CD4-positive, alpha-beta T cell treated with Interleukin-21 for 1 hour (primary cell): ENCODE measurements around the gene MLH3.
"Not testable (repeated sequence)": the region's sequence is repeated elsewhere in the genome, so short reads cannot be mapped to it uniquely, and the experiment has no call there.

Experiments
- DNase-seq: peaks from one replicate; pipeline ENCODE4 v3.0.0-alpha.2; 2020

The MLH3 gene

DNA sequence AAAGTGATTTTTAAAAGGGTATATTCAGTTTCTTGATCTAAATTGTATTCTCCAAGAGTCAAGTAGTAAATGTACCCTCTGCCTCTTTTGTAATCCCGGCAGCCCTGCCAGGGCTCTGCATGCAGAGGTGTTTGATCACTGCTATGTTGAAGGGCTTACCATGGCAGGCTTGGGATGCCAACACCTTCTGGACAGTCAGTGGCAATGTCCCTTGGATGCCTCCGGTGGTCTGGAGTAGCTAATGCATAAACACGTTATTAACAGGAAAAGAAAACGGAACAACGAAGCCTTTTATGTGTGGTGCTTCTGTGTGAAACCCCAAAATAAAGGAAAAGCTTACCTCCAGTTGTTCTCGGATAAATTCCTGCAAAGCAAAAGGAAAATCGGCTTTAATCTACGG is 28.6 kb downstream of the MLH3 start:
- no peak for DNase-seq

DNA sequence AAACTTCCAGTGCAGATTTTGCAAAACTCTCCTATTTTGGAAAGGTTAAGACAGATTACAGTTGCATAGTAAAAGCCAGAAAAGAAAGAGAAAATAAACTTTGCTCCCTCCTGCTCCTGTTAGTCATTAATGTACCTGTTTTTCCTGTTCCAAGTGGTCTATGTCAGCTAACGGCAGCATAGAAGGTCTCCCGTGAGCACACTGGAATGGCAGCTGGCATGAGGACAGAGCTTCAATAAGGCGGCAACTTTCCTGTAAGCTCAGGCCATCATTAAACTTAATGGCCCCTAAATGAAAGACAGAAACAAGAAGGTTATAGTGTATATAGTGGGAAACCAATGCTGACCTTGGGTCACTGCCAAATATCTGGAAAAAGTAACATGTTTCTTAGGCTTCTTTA is 32.6 kb downstream of the MLH3 start:
- no peak for DNase-seq

DNA sequence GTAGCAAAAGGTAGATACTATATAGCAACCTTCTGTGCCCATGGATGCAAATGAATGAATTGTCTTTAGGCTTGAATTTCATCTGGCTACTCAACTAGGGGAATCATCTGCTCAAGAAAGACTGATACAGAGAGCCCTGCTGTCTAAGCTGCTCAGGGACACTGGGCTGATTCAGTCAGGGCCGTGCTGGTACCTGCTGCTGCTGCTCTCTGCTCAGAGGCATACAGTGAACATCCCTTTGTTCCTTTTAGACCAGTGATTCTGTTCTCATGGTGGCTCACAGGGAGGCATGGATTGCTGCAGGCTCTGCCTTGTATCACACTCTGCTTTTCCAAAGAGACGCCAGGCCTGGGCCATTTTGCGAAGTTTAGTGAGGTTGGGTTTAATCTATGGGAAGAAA is 34.5 kb downstream of the MLH3 start:
- DNase-seq: no peak

DNA sequence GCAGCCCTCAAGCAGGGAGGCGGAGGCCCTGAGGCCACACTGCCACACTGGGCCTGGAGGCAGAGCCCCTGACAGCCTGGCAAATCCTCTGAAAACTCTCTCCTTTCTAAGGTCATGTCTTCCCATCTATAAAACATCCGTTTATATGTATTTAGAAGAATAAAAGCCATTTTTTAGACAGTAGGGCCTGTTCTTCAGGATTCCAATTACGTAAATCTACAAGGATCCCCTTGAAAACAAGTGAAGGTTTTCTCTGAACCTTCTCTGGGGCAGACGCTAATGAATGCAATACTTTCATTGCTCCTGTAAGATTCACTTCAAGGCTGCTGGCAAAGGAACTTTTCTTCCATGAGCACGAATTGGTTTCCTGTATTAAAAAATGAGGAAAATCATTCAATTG is 35.8 kb downstream of the MLH3 start:
- DNase-seq: no peak

DNA sequence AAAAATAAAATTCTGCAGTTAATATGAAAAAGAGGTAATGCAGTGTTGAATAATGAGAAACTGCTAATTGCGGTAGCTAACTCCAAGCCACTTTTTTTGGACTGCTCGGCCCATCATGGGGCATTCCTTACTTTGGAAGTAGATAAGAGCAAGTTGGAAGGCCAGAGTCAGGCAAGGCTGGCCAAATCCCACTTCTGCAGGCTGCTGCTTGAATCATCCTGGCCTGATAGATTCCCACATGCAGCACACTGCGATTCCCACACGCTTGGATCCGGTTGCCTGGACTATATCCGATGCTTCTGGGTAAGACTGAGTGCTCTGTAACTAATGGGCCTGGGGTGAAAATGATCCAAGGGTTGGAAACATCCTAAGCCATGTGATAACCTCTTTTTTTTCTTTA is 38.0 kb downstream of the MLH3 start:
- DNase-seq: no peak

DNA sequence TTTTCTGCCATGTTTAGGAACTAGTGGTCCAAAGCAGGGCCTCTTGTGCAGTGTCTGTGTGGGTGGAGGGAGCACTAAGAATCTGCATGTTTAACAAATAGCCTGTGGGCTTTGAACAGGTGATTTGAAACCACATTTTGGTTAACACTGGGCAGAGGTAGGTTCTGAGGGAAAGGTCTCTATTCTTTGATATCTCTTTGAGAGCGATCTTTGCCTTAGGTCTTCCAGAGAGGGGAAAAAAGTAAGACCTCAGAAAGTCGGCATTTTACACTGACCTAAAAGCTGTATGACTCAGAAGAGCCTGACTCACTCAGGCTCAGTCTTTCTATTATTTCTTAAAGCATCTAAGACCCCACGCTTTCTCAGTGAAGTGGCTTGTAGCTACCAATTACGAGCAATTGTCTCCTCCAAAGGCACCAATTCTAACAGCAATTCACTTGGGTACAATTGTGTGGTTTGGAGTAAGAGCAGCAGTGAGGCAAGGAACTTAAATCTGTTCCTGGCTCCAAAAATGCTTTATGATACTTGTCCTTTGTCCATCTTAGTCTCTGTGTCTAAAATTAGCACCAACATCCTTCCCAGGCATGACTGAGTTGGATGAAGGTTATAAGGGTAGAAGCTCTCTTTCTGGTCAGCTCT is 39.8 kb downstream of the MLH3 start:
- no peak for DNase-seq

DNA sequence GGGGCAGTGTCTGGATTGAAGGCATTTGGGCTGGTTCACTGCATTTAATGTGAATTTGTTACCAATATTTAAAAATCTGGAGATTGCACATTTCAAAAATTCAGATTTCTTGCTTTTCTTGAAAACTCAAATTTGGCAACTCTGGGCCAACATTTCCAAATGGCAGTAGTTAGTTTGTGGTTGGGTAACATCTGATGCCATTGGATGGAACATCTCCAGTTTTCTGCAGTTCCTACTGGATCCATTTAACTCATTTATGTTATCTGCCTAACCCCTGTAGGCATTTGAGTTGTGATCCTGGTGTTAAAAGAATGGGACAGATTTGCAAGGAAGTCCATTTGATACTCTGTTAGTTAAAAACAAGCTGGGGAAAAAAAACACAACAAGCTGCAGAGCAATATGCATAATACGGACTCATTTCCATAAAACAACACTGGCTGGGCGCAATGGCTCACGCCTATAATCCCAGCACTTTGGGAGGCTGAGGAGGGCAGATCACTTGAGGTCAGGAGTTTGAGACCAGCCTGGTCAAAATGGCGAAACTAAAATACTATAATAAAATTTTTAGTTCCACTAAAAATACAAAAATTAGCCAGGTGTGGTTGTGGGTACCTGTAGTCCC is 40.7 kb downstream of the MLH3 start:
- no peak for DNase-seq

DNA sequence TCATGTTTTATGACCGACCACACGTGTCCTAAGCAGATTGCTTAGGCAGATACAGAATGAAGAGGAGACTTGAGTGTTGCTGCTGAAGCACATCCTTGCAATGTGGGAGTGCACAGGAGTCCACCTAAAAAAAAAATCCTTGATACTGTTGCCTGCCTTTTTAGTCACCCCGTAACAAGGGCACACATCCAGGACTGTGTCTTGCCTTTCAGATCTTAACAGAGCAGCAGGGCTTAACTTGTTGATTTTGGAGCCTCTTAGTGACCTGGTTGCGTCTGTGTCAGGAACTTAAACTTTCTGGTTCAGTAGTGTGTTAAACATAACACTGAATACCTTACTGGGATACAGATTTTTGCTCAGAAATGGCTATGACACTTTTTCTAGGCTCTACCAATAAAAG is 42.1 kb downstream of the MLH3 start:
- no peak for DNase-seq

DNA sequence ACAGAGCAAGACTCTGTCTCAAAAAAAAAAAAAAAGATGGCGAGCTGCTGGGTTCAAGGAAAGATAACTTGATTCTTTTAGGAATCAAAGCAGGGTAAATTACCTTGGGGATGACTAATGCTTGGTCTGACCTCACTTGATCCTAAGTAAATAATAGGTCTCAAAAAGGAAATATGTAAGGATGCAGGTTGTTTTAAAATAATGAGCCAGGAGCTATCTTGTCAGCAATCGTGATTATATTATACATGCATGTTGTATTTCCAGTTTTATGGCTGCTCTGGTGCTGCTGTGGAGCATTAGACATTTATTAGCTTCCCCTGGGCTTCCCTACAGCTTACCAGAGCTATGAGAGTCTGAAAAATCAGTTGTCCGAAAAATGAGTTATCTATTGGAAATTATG is 45.9 kb downstream of the MLH3 start:
- no peak for DNase-seq

DNA sequence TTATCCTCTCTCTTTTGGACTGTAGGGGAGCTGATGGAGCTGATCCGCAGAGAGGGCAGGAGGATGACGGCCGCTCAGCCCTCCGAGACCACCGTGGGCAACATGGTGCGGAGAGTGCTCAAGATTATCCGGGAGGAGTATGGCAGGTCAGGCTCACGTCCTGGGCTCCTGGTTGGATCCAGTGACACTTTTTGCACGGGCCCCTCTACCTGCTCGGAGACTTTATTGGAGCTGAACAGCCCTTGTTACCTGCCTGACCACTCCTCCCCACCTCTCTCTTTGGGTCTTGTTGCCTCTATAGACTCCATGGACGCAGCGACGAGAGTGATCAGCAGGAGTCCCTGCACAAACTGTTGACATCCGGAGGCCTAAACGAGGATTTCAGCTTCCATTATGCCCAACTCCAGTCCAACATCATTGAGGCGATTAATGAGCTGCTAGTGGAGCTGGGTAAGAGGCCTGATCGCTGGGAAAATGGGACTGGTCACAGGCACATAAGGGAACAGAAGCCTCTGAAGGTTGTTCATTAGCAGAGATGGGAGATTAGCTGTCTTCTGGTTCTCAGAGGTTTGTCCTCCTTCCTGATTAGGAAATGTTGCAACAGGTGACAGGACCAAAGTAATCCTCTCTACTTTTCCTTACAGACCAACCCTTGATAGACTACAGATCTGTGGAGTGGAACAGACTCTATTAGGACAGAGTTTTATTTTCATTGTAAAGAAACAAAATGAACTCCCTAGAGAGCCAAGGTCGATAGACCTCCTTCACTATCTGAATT is 47.8 kb downstream of the MLH3 start:
- DNase-seq: no peak

DNA sequence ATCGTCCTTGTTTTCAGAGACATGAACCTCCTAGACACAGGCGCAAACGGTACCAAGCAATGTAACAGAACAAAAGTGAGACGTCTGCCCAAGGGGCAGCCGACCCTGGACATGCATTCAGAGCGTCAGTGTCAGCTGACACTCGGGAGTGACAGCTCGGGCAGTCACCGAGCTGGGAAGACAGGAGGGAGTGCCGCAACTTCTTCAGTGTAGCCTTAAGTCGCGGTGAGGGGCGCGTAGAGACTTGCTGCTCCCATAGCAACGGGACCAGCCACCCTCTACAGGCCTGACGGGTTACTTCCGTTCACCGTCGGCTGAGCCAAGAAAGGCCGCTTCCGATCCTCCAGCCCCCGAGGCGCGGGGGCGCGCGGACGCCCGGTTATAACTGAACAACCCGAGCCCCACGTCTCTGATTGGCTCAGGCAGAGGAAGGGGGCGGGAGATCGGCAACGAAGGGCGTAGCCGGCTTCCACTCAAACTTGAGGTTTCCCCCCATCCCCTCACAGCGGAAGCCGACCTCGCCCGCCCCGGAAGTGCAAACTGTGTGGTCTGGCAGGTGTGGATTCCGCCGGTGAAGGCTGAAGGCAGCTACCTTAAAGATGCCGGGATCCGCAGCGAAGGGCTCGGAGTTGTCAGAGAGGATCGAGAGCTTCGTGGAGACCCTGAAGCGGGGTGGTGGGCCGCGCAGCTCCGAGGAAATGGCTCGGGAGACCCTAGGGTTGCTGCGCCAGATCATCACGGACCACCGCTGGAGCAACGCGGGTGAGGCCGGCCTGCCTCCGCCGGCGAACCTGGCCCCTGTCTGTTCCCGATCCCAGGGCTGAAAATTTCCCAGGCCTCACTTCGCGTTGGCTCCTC is 48.6 kb downstream of the MLH3 start, which contains the start of gene EIF2B2:
EIF2B2 (plus strand) TSS at position 530 of the 858 bp plus-strand sequence; CDS start at position 600, 70 bp downstream.
- peak; percentile 99 for DNase-seq

DNA sequence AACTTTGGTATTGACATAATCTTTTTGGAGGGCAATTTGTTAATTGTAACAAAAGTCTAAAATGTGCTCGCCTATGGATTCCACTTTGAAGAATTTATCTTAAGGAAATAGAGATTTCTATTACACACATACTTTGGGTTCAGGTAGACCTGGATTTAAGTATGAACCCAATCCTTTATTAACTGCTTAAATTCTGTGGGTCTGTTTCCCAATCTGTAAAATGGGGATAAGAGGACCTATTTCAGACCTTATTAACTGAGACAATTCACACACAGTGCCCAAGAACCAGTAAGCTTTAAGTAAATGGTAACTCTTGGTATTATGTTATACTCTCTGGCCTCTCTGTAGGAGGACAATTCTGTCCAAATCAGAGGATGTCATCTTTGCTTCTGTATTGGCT is 49.4 kb downstream of the MLH3 start:
- no peak for DNase-seq

DNA sequence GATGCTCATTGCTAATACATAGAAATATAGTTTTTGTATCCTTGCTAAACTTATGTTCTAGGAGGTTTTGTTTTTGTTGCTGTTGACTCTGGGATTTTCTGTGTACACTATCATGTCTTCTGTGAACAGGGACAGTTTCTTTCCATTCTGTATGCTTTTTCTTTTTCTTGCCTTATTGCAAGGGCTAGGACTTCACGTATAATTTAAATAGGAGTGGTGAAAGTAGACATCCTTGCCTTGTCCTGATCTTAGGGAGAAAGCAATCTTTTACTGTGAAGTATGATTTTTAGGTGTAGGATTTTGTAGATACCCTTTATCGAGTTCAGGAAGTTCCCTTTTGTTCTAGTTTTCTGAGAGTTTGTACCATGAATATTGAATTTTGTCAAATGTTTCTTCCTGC is 50.0 kb downstream of the MLH3 start:
- no peak for DNase-seq

DNA sequence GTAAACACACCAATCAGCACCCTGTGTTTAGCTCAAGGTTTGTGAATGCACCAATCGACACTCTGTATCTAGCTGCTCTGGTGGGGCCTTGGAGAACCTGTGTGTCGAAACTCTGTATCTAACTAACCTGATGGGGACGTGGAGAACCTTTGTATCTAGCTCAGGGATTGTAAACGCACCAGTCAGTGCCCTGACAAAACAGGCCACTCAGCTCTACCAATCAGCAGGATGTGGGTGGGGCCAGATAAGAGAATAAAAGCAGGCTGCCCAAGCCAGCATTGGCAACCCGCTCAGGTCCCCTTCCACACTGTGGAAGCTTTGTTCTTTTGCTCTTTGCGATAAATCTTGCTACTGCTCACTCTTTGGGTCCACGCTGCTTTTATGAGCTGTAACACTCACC is 55.5 kb downstream of the MLH3 start:
- not testable (repeated sequence) for DNase-seq

DNA sequence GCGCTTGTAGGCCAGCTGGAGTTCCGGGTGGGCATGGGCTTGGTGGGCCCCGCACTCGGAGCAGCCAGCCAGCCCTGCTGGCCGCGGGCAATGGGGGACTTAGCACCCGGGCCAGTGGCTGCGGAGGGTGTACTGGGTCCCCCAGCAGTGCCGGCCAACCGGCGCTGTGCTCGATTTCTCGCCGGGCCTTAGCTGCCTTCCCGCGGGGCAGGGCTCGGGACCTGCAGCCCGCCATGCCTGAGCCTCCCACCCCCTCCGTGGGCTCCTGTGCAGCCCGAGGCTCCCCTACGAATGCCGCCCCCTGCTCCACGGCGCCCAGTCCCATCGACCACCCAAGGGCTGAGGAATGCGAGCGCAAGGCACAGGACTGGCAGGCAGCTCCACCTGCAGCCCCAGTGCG is 57.1 kb downstream of the MLH3 start:
- not testable (repeated sequence) for DNase-seq

DNA sequence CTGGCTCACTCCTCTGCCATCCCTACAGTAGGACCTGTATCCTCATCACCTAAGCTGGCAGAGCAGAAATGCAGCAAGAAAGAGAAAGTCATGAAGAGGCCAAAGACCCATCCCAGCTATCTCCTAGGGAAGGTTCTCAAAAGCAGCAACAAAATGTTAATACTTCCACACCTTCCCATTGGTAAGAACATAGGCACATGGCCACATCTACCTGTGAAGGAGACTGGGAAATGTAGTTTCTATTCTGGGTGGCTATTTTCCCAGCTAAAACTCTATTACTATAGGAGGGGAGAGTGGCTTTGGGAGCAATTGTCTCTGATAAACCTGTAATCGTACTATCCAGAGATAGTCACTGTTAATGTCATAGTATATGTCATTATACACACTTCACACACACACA is 62.3 kb downstream of the MLH3 start:
- DNase-seq: no peak

DNA sequence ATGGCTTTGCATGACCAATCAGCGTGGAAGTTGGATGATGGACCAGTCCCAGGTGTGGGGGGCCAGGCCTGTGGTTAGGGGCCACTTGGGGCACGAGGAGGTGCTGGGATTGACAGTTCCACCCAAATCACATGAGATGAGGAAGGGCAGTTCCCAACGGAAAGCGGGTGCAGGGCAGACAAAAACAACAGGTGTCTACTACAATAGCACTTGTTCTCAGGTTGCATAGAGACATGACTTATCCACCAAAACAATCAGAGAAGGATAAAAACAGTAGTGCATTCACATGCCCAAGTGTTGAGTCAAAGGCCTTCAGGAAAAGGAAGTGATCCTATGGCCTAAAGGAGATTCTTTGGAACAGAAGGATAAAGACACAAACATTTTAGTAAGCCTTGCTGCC is 63.1 kb downstream of the MLH3 start:
- no peak for DNase-seq

DNA sequence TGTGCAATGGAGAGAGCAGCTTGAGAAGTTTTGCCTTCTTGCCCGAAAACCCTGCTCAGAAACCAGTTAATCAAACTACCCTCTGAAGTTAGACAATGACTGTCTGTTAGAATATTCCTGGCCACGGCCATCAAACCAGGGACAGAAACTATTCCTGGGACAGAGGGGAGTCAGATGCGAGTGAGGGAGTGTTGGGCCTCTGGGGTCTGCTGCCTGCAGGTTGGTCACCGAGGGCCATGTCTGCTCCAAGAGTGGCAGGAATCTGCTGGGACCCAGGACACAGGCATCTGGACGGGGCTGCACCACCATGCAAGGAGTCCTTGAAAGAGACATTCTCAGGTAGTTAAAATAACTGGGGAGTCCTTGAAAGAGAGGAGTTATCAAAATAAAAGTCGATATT is 65.5 kb downstream of the MLH3 start:
- DNase-seq: no peak

DNA sequence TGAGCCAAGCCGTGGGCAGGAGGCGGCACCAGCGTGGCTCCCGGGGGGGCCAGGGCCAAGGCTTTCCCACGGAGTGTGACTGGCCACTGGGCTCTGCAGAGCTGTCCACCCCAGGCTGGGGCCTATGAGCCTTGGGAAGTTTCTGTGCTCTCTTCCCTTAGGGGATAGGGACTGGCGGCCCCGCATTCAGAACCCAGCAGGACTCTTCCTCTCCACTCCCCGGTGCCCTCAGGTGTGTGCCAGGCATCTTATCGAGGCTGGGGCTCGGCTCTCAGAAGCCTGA is 66.3 kb downstream of the MLH3 start:
- DNase-seq: no peak

DNA sequence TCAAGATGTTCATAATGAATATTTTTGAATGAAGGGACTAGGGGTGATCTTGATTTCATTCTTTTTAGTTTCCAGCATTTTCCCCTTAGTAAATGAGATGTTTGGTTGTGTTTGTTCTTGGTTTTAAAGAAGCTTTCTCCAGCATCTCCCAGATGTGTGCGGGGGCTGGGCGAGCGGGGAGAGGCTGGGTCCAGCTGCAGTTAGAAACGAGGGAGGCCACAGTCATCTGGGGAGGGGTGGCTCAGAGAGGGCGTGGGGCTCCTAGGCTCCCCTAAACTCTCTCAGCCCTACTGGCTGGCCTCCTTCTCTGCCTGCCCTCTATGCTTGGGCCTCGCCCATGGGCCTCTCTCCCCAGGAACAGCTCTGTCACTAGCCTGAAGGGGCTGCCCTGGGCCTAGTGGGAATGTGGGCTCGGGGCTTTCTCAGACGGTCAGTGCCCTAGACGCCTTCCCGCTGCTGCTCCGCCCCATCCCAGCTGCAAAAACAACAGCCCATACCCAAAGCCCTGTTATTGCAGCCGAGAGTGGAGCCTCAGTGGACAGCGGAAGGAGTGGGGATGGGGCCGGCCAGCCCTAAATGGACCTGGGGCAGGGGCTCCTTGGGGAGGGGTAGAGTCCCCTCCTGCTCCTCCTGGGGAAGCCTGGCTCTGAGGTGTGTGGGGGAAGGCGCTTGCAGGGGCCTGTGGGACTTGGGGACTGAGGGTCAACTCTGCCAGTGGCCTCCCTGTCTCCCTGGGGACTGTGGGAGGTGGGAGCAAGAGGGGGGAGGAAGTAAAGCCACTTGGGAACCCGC is 66.8 kb downstream of the MLH3 start:
- DNase-seq: no peak

DNA sequence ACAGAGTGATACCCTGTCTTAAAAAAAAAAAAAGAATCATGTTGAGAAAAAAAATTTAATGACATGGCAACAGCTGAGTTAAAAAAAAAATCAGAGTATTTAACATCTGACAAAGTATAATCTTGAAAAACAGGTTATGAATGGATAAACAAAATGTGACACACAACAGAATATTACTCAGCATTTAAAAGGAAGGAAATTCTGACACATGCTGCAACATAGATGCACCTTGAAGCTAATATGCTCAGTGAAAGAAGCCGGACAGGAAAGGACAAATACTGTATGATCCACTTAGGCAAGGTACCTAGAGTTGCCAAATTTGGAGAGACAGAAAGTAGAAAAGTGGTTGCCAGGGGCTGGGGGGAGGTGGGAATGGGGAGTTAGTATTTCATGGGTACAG is 67.9 kb downstream of the MLH3 start:
- DNase-seq: no peak

DNA sequence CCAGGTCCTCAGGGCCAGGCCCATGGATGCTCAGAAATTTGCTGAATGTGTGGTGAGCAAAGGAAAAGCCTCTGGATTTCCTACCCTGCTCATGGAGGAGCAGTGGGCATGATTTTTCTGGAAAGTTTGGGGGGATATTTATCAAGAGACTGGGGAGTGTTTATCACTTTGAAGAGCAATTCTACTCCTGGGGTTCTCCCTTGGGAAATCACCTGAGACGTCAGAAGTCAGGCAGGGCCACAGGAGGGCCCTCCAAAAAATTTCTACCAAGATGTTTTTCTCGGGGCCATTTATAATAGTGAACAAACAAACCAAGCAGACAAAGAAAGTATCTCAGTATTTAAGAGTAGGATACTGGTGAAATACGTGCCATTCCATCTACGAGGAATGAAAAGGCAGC is 68.6 kb downstream of the MLH3 start:
- DNase-seq: no peak

DNA sequence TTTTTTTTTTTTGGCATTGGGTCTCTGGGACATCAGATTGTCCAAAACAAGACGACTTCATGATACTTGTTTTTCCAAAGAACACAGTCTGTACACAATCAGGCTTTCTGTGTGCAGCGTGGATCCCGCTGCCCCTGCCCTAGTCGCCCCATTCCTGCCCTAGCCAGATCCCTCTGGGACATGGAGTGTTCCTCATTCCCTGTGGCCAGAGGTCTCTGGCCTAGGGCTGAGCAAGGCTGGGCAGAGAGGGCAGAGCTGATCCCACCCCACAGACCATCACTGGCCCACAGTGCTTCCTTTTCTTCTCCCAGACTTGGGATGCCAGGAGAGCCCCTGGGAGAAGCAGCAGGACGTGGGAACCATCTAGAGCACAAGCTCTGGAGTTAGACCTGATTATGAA is 69.4 kb downstream of the MLH3 start:
- DNase-seq: no peak
